ENCODE results near the gene ARHGAP26.

The ARHGAP26 gene

DNA sequence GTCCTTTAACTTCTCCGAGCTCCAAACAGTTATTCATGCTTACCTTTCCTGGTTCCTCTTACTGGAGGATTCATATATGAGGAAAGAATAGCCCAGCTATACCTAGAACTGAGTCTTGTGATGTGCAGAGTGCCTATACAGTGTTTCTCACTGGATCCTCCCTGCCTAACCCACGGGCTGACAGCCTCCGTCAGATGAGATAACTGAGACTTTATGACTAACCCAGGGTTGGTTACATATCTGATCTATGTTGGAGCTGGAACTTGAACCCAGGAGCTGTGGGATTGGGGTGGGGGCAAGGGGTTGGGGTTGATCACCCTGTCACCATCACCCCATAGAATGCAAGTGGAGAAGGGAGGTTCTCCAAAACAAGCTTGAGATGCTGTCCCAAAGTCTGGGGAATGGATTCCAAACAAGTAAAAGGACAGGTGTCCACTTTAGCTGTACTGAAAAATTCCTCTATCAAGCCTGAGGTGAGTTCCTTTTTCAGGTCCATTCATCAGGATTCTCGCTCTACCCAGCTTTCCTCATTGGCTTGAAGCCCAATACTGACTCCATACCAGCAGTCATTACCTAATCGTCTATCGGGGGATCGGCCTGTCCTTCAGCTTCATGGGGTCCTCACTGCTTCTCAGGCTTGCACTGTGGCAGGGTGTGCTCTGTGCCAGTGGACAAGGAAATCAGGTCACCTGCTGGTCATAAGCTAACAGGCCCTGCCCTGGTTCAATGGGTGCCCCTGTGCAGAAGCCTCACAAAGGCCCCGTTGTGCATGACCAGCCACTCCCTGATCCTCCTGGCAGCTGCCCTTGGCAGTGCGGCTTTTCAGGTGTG, 100.6 kb downstream of the ARHGAP26 start:
- Histone ChIP-seq H3K9me3 (ENCODE audit: control insufficient read depth in 5 of 5, low read length in 5 of 5) (no peaks in the 10 kb centered on the region), H3K27me3 (ENCODE audit: control insufficient read depth in 5 of 5, insufficient read depth in 4 of 5, low read length in 5 of 5) (no peaks in the 10 kb centered on the region), H3K36me3 (ENCODE audit: control insufficient read depth in 5 of 5, insufficient read depth in 5 of 5, low read length in 5 of 5) (no peaks in the 10 kb centered on the region), H3K27ac (ENCODE audit: low read depth, low read length) (no peak overlapping the region), H3K9ac (ENCODE audit: low read length in 5 of 5) (no peak overlapping the region), H3K4me1 (ENCODE audit: control insufficient read depth in 5 of 5, insufficient read depth in 5 of 5, low read length in 5 of 5) (peaks cover 3 to 61% (median 32%) of the 10 kb centered on the region in 5 donors), H3K4me3 (ENCODE audit: low read depth in 1 of 5, low read length in 5 of 5) (no peak overlapping the region)

DNA sequence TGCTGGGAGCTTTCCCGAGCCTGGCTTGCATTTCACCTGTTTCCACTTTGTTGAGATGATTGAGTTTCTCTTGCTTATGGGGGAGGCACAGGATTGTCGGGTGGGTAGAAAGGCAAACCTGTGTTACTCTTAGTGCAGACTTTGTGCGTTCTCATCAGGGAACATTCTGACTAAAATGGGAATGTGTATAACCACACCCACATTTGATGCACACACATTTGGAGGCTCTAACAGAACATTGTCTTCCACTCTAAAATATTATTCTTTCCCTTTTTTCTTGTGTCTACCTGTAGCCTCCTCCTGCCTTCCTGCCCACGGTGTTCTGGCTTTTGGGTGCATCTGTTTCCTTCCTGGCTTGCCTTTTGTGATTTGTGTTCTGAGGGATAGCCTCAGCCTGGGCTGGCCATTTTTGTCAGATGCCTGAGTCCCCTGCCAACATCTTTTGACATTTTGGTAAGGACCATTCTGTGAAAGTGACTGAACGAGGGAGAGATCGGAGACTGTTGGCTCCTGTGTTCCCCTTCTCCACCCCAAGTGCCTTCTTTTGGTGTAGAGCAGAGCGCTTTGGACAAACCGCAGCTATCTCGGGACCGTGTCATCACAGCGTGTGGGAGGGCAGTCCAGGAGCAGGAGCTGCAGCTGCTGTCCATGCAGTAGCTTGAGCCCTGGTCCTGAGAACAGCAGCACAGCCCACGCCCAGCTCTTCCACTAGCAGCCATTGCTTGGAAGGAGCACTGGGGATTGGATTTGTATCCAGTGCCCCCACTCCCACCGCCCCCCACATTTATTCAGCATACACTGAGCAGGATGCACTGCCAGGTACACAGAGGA, 101.4 kb downstream of the ARHGAP26 start:
- no peaks in the 10 kb centered on the region for H3K27me3 ChIP-seq (ENCODE audit: control insufficient read depth in 5 of 5, insufficient read depth in 4 of 5, low read length in 5 of 5)
- no peak overlapping the region for H3K27ac ChIP-seq (ENCODE audit: low read depth, low read length)
- no peak overlapping the region for H3K9ac ChIP-seq (ENCODE audit: low read length in 5 of 5)
- H3K4me3 ChIP-seq (ENCODE audit: low read depth in 1 of 5, low read length in 5 of 5), result no peak overlapping the region
- peaks cover 3 to 60% (median 32%) of the 10 kb centered on the region in 5 donors for H3K4me1 ChIP-seq (ENCODE audit: control insufficient read depth in 5 of 5, insufficient read depth in 5 of 5, low read length in 5 of 5)
- no peaks in the 10 kb centered on the region for H3K9me3 ChIP-seq (ENCODE audit: control insufficient read depth in 5 of 5, low read length in 5 of 5)
- no peaks in the 10 kb centered on the region for H3K36me3 ChIP-seq (ENCODE audit: control insufficient read depth in 5 of 5, insufficient read depth in 5 of 5, low read length in 5 of 5)

DNA sequence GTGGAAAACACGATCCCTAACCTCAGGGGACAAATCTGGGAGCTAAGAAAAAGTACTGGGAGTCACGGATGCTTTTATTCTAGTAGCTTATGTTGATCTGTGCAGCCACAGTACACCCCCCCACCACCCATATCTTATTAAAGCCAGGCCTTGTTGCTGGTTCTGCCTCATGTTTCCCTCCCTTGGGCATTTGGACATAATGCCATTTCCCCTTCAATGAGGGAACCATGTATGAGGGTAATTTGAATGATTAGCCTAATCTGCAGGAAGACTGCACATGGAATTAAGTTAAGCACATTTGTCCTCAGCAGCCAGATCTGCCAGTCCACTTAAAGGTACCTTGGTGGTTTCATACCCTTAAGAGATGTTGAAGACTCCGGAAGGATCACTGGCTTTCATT, 102.0 kb downstream of the ARHGAP26 start:
- Histone ChIP-seq H3K4me3 (ENCODE audit: low read depth in 1 of 5, low read length in 5 of 5) (no peak overlapping the region), H3K9me3 (ENCODE audit: control insufficient read depth in 5 of 5, low read length in 5 of 5) (no peaks in the 10 kb centered on the region), H3K27me3 (ENCODE audit: control insufficient read depth in 5 of 5, insufficient read depth in 4 of 5, low read length in 5 of 5) (no peaks in the 10 kb centered on the region), H3K4me1 (ENCODE audit: control insufficient read depth in 5 of 5, insufficient read depth in 5 of 5, low read length in 5 of 5) (peaks cover 3 to 54% (median 26%) of the 10 kb centered on the region in 5 donors), H3K9ac (ENCODE audit: low read length in 5 of 5) (no peak overlapping the region), H3K36me3 (ENCODE audit: control insufficient read depth in 5 of 5, insufficient read depth in 5 of 5, low read length in 5 of 5) (no peaks in the 10 kb centered on the region), H3K27ac (ENCODE audit: low read depth, low read length) (no peak overlapping the region)

DNA sequence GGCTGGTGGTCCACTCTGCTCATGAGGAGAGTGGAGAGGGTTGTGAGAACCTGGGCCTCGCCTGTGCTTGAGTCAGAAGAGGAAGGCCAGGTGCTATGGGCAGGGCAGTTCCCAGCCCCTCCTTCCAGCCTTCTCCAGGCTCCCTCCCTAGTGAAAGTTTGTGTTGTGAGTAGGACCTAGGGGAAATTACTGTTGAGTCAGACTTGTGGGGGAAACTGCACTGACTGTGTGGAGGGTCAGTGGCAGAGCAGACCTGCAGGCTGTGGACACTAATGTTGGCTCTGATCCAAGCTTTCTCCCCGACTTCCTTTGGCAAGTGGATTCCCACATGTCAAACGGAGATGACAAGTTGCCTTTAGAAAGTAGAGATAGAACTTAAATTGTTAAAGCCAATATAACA, 102.6 kb downstream of the ARHGAP26 start:
- H3K9me3 ChIP-seq (ENCODE audit: control insufficient read depth in 5 of 5, low read length in 5 of 5), result no peaks in the 10 kb centered on the region
- H3K4me1 ChIP-seq (ENCODE audit: control insufficient read depth in 5 of 5, insufficient read depth in 5 of 5, low read length in 5 of 5), result peaks cover 3 to 51% (median 25%) of the 10 kb centered on the region in 5 donors
- no peaks in the 10 kb centered on the region for H3K36me3 ChIP-seq (ENCODE audit: control insufficient read depth in 5 of 5, insufficient read depth in 5 of 5, low read length in 5 of 5)
- H3K27ac ChIP-seq (ENCODE audit: low read depth, low read length), result no peak overlapping the region
- no peaks in the 10 kb centered on the region for H3K27me3 ChIP-seq (ENCODE audit: control insufficient read depth in 5 of 5, insufficient read depth in 4 of 5, low read length in 5 of 5)
- H3K4me3 ChIP-seq (ENCODE audit: low read depth in 1 of 5, low read length in 5 of 5), result no peak overlapping the region
- H3K9ac ChIP-seq (ENCODE audit: low read length in 5 of 5), result no peak overlapping the region

DNA sequence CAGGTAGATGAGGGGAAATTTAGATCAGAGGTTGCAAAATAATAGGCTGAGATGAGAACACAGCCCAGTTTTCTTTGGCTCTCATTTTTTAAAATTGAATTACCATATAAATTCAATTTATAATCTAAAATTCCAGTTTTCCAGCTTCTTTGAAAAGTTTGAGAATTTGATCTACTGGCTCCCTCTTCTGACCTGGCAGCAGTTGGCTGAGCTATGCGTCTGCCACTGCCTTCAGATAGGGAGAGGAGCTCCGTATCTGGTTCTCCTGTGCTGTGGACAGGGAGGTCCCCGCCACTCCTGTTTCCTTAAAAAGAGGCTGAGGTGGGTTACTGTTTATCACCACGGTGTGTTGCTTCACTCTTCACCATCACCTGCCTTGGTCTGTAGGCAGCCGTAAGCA, 103.7 kb downstream of the ARHGAP26 start:
- Histone ChIP-seq H3K4me3 (ENCODE audit: low read depth in 1 of 5, low read length in 5 of 5) (no peak overlapping the region), H3K4me1 (ENCODE audit: control insufficient read depth in 5 of 5, insufficient read depth in 5 of 5, low read length in 5 of 5) (peaks cover 3 to 51% (median 25%) of the 10 kb centered on the region in 5 donors), H3K36me3 (ENCODE audit: control insufficient read depth in 5 of 5, insufficient read depth in 5 of 5, low read length in 5 of 5) (no peaks in the 10 kb centered on the region), H3K27ac (ENCODE audit: low read depth, low read length) (no peak overlapping the region), H3K27me3 (ENCODE audit: control insufficient read depth in 5 of 5, insufficient read depth in 4 of 5, low read length in 5 of 5) (no peaks in the 10 kb centered on the region), H3K9me3 (ENCODE audit: control insufficient read depth in 5 of 5, low read length in 5 of 5) (no peaks in the 10 kb centered on the region), H3K9ac (ENCODE audit: low read length in 5 of 5) (no peak overlapping the region)

DNA sequence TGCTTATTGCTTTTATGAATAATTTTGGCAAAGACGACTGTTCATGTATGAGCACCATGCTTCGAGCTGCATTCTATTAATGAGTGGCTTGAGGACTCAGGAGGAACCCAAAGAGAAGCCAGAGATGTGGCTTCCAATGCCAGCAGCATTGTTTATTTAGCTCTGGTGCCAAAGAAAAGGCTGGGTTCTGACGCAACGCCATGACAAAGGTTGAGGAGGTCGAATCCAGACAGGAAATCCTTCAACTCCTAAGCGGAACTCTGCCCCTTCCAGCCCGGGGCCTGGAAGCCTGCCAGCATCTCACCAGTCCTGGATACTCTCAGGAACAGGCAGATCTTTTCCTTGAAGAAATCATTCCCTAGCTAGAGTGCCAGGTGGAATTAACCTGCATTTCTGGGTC, 104.4 kb downstream of the ARHGAP26 start:
- Histone ChIP-seq H3K4me3 (ENCODE audit: low read depth in 1 of 5, low read length in 5 of 5) (no peak overlapping the region), H3K27me3 (ENCODE audit: control insufficient read depth in 5 of 5, insufficient read depth in 4 of 5, low read length in 5 of 5) (no peaks in the 10 kb centered on the region), H3K9ac (ENCODE audit: low read length in 5 of 5) (no peak overlapping the region), H3K4me1 (ENCODE audit: control insufficient read depth in 5 of 5, insufficient read depth in 5 of 5, low read length in 5 of 5) (peaks cover 3 to 49% (median 22%) of the 10 kb centered on the region in 5 donors), H3K9me3 (ENCODE audit: control insufficient read depth in 5 of 5, low read length in 5 of 5) (no peaks in the 10 kb centered on the region), H3K36me3 (ENCODE audit: control insufficient read depth in 5 of 5, insufficient read depth in 5 of 5, low read length in 5 of 5) (peaks cover 0 to 2% (median 0%) of the 10 kb centered on the region in 5 donors), H3K27ac (ENCODE audit: low read depth, low read length) (no peak overlapping the region)

DNA sequence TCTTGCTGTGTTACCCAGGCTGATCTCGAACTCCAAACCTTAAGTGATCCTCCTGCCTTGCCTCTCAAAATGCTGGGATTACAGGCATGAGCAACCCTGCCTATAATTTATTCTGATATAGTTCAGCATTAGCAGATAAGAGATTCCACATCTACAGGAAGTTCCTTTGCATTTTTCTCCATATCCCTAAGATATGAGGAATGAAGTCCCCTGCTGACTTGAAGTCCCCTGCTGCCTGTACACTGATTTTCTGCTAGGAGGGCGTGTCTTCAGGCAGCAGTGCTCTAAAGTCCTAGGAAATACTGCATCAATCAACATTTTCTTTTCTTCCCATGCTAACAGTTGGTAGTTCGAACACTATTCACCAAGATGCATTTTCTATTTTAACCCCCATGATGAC, 105.8 kb downstream of the ARHGAP26 start:
- no peaks in the 10 kb centered on the region for H3K9me3 ChIP-seq (ENCODE audit: control insufficient read depth in 5 of 5, low read length in 5 of 5)

DNA sequence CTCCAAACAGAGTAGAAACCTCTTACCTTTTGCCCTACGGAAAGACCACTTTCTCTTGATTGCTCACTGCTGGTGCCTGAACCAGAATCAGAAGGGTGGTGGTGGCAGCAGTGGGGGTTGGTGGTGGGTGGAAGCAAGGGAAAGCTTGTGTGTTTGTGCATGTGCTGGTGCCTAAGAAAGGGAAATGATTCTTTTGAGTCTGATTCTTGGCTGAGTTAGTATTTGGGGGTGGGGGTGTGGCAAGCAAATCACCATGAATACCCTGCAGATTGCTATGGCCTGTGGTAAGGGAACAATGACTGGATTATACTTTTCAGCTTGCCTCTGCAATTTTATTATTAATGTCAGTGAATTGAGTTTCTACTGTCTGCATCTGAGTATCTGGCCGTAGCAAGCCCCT, 106.6 kb downstream of the ARHGAP26 start:
- no peak overlapping the region for H3K27ac ChIP-seq (ENCODE audit: low read depth, low read length)
- H3K4me3 ChIP-seq (ENCODE audit: low read depth in 1 of 5, low read length in 5 of 5), result no peak overlapping the region
- H3K36me3 ChIP-seq (ENCODE audit: control insufficient read depth in 5 of 5, insufficient read depth in 5 of 5, low read length in 5 of 5), result peaks cover 0 to 4% (median 0%) of the 10 kb centered on the region in 5 donors
- no peaks in the 10 kb centered on the region for H3K27me3 ChIP-seq (ENCODE audit: control insufficient read depth in 5 of 5, insufficient read depth in 4 of 5, low read length in 5 of 5)
- H3K9ac ChIP-seq (ENCODE audit: low read length in 5 of 5), result no peak overlapping the region
- peaks cover 0 to 48% (median 19%) of the 10 kb centered on the region in 5 donors for H3K4me1 ChIP-seq (ENCODE audit: control insufficient read depth in 5 of 5, insufficient read depth in 5 of 5, low read length in 5 of 5)
- H3K9me3 ChIP-seq (ENCODE audit: control insufficient read depth in 5 of 5, low read length in 5 of 5), result no peaks in the 10 kb centered on the region

More for the DNA sequence above, 105.8 kb downstream of the ARHGAP26 start:
- H3K4me1 ChIP-seq (ENCODE audit: control insufficient read depth in 5 of 5, insufficient read depth in 5 of 5, low read length in 5 of 5), result peaks cover 0 to 47% (median 17%) of the 10 kb centered on the region in 5 donors
- H3K9ac ChIP-seq (ENCODE audit: low read length in 5 of 5), result no peak overlapping the region
- peaks cover 0 to 4% (median 0%) of the 10 kb centered on the region in 5 donors for H3K36me3 ChIP-seq (ENCODE audit: control insufficient read depth in 5 of 5, insufficient read depth in 5 of 5, low read length in 5 of 5)
- H3K27me3 ChIP-seq (ENCODE audit: control insufficient read depth in 5 of 5, insufficient read depth in 4 of 5, low read length in 5 of 5), result no peaks in the 10 kb centered on the region
- no peak overlapping the region for H3K4me3 ChIP-seq (ENCODE audit: low read depth in 1 of 5, low read length in 5 of 5)
- H3K27ac ChIP-seq (ENCODE audit: low read depth, low read length), result no peak overlapping the region

DNA sequence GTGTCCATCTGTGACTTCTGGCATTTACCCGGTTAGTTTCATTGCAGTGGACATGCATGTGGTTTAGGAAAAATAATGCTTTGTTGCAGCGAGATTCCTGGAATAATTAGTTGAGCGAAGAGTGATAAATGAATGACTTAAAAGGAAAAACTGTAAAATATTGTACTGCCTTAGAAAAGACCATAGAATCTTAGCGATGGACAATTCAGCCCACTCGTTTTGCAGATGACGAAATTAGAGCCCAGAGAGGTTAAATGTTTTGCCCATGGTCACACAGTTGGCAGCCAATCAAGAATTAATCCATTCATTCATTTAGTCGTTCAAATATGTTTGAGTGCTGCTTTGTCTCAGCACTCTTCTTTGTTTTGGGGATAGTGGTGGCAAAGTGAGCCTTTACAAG, 107.9 kb downstream of the ARHGAP26 start:
- Histone ChIP-seq H3K9me3 (ENCODE audit: control insufficient read depth in 5 of 5, low read length in 5 of 5) (no peaks in the 10 kb centered on the region), H3K36me3 (ENCODE audit: control insufficient read depth in 5 of 5, insufficient read depth in 5 of 5, low read length in 5 of 5) (peaks cover 0 to 12% (median 0%) of the 10 kb centered on the region in 5 donors), H3K27ac (ENCODE audit: low read depth, low read length) (no peak overlapping the region), H3K9ac (ENCODE audit: low read length in 5 of 5) (no peak overlapping the region), H3K4me3 (ENCODE audit: low read depth in 1 of 5, low read length in 5 of 5) (no peak overlapping the region), H3K4me1 (ENCODE audit: control insufficient read depth in 5 of 5, insufficient read depth in 5 of 5, low read length in 5 of 5) (peaks cover 3 to 43% (median 24%) of the 10 kb centered on the region in 5 donors), H3K27me3 (ENCODE audit: control insufficient read depth in 5 of 5, insufficient read depth in 4 of 5, low read length in 5 of 5) (no peaks in the 10 kb centered on the region)

DNA sequence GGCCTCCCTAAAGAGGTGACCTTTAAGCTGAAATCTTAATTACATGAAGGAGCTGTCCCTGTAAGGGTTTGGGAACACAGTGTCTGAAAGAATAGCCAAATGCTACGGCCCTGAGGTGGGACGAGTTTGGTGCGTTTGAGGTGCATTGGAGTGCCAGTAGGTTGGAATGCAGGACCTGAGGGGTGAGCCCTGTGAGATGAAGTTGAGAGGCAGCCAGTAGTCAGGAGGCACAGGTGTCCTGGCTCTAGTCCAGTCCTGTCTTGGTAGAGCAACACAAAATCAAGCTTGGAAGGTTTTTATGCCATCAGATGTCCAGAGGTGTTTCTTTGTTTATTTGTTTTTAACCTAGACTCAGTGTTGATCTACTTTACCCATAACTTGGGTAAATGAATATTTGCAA, 108.5 kb downstream of the ARHGAP26 start:
- Histone ChIP-seq H3K27me3 (ENCODE audit: control insufficient read depth in 5 of 5, insufficient read depth in 4 of 5, low read length in 5 of 5) (no peaks in the 10 kb centered on the region), H3K27ac (ENCODE audit: low read depth, low read length) (no peak overlapping the region), H3K36me3 (ENCODE audit: control insufficient read depth in 5 of 5, insufficient read depth in 5 of 5, low read length in 5 of 5) (peaks cover 0 to 16% (median 0%) of the 10 kb centered on the region in 5 donors), H3K4me3 (ENCODE audit: low read depth in 1 of 5, low read length in 5 of 5) (no peak overlapping the region), H3K4me1 (ENCODE audit: control insufficient read depth in 5 of 5, insufficient read depth in 5 of 5, low read length in 5 of 5) (peaks cover 3 to 42% (median 27%) of the 10 kb centered on the region in 5 donors), H3K9ac (ENCODE audit: low read length in 5 of 5) (no peak overlapping the region), H3K9me3 (ENCODE audit: control insufficient read depth in 5 of 5, low read length in 5 of 5) (no peaks in the 10 kb centered on the region)
